ENCODE results near the gene HHLA2.
"Not testable (repeated sequence)": the region's sequence is repeated elsewhere in the genome, so short reads cannot be mapped to it uniquely, and the experiment has no call there.

Gene HHLA2

DNA sequence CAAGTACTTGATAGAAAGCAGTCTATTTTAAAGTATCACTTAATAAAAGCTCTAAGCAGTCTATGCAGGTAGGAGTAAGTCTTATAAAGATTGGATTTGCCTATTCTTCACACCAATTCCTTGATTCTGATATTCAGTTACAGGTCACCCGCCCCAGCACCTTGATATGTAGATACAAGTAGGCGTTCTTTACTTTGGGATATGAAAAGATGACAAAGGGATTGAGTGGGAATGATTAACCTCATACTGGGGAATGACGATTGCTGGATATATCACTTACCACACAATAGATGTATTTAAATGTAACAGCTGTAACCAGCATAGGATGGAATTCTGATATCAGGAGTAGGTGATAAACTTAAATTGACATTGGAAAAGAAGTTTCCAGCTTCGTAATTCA, 47.1 kb downstream of the HHLA2 start:
- DNase-seq, result no peak

DNA sequence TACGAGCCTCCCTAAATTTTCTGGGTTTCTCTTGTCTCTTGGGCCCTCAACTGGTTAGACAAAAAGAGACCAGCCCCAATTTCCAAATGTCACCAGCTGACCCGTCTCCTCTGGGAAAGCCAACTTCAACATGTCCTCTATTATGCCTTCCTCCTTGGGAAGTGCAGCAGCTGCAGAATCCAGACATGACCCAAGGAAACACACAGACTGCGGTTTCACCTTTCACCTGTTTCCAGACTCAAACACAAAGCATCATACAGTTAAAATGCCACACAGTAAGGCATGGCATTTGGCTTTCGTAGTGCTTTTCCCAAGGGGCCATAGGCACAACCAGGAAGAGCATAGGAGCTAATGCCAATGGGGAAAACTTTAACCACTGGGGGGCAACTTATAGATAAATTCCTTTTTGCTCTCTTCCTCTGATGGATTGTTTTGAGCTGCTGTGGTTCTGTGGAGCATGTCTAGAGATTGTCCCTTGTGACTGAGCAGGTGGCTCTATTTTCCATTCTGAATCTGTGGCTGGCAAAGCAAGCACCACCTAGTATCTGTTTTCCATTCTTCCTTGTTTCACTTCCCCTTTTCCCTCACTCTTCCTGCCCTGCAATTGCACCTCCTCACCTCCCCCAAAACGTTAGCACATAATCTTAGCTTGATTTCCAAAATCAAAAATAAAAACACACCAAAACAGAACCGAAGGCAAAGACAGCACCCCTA, 49.3 kb downstream of the HHLA2 start:
- no peak for DNase-seq

DNA sequence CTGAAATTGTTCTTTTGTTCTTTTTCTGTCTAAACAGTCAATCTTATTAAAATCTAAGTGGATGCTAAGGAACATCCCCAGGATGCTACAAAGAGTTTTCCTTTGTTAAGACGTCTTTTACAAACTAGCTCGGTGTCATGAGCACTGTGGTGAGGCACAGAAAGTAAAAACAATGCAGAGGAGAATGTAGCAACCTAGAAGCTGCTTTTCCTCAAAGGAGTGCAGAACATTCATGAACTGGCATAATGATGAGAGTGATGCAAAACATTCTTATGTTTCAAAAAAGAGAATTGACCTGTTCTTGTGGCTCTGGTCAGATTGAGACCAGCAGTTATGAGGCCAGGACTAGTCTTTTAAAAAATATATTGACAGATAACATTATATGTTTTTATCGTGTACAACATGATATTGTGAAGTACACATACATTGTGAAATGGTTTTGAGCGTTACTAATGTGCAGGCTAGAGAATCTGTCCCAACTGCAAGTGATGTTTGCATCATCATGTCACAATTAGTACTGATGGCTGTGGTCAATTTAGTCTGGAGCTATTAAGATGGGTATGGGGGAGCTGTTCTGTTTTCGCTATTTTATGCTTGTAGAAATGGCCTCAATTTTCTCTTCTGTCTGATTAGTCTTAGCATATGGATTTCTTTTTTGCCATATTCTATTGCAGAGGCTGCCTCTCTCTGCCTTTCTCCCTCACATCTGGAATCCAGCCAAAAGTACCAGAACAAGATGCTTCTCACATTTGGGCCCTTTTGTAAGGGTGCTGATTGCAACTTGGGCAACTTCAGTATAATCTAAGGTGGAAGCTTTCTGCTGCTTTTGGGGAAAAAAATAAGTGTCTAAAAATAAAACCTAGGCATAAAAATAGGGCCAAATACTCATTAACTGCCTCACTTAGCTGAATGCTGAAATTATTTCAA, 50.2 kb downstream of the HHLA2 start:
- no peak for DNase-seq

DNA sequence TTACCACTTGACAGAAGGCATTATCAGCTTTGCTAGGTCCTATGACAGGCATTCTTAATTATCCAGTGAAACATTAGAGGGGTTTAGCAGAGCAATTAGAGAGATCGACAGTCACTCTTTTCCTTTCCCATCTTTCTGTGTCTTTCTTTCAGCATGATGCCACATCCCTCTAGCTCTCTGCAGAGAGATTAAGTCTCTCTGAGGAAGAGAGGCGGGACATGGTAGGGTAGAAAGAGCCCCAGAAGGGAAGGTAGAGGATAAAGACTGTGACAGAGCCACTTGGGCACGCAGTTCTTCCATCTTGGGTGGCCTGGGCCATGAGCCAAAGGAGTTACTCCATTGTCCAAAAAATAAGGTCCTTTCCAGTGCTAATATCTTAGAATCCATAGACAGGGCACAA, 55.8 kb downstream of the HHLA2 start:
- DNase-seq, result no peak

DNA sequence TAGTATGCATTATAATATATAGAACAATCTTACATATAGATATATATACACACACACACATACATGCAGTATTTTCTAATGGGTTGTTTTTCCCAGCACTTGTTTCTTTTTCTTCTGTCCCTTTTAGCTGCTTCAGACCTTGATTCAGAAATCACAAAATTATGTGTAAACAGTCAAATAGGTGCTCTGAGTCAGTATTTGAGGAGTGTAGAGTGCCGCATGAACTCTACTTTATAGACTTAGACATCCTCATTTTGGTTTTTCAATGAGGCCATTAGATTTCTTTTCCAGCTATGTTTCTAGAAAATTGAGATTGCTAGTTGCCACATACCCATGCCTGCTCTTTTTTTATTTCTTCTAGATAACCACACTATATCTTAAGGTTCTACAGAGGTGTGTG, 58.2 kb downstream of the HHLA2 start:
- DNase-seq, result no peak

DNA sequence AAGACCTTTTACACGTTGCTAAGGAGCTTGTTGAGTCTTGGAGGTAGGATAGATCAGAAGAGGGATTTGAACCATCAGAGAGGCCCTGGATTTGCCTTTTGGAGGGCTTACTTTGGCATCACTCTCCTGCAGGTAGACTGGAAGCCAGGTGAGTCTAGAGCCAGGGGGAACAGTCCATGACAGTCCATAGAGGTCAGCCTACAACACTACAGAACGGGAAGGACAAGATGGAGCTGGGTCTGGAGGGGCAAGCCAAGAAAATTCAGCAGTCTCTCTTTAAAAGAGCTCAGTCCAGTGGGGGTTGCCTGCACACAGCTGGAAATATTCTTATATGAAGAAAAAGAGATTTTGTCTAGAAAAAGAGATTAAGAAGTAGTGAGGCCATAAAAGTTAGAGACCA, 60.7 kb downstream of the HHLA2 start:
- DNase-seq, result no peak

DNA sequence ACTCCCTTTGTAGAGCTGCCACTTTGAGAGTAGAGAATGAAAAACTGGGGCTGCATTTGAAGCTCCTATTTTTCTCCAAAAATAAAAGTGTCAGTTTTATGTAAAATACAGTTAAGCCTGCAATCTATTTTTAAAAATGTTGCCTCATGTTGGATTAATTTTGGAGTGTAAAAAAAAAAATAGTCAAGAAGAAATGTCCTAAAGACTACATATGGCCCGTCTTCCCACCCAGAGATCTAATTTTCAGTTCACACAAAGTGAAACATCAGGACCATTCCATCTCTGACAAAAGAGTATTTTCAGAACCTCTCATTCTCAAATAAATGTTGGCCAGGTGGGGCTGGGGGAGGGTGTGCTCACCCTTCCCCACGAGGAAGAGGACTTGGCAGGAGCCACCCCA, 62.7 kb downstream of the HHLA2 start:
- DNase-seq, result no peak

DNA sequence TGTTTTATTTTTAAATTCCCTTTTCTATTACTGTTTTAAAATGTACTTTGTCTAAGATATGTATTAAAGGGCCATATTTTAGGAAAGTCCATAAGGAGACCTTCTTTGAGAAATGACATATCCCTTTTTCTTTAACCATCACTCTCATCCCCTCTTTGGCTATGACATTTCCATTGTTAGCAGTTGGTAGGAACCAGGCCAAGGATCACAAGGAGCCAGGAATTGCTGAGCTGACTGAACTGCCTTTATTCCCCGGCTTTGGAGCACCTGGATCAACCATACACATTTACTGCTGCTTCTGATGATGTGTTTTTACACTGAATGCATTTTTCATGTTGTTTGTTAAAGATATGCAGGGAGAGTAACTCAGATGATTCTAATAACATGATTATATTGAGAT, 79.7 kb downstream of the HHLA2 start:
- DNase-seq, result no peak

DNA sequence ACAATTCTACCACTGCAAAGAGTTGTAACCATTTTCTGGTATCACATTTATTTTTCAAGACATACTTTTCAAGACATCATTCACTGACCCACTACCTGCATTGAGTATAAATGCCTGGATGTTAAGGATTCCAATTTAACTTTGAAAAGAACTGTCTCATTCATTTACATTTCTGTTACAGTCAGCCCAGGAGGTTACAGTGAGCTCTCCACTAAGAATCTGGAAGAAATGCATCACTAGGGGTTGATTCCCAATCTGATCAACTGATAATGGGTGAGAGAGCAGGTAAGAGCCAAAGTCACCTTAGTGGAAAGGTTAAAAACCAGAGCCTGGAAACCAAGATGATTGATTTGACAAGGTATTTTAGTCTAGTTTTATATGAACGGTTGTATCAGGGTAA, 81.0 kb downstream of the HHLA2 start:
- DNase-seq, result no peak

DNA sequence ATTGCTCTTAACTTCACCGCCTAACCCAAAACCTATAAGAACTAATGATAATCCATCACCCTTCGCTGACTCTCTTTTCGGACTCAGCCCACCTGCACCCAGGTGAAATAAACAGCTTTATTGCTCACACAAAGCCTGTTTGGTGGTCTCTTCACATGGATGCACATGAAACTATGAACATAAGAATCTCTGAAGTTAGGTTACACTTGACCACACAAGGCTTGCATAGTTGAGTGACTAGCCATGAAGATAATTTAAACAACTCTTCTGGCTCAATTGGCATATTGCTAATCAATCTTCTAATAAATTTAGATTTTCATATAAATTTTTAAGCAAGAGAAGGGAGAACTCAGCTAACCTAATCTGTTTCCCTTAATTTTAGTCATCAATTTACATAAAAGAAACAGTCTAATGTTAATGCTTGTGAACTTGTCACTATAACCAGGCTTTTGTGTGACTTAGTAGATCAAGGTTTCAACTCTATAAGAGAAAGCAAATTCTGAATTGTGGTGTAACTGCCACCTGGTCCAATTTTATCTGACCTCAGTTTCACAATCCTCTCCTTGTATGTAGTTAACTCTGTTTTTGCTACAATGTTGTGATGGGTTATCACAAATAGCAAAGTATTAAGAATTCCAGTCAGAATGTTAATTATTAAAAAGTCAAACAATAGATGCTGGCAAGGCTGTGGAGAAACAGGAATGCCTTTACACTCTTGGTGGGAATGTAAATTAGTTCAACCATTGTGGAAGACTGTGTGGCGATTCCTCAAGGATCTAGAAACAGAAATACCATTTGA, 82.0 kb downstream of the HHLA2 start:
- no peak for DNase-seq

DNA sequence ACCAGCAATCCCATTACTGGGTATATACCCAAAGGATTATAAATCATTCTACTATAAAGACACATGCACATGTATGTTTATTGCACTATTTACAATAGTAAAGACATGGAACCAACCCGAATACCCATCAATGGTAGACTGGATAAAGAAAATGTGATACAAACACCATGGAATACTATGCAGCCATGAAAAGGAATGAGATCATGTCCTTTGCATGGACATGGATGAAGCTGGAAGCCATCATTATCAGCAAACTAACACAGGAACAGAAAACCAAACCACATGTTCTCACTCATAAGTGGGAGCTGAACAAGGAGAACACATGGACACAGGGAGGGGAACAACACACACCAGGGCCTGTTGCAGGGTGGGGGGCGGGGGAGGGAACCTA, 82.6 kb downstream of the HHLA2 start:
- DNase-seq, result not testable (repeated sequence)

DNA sequence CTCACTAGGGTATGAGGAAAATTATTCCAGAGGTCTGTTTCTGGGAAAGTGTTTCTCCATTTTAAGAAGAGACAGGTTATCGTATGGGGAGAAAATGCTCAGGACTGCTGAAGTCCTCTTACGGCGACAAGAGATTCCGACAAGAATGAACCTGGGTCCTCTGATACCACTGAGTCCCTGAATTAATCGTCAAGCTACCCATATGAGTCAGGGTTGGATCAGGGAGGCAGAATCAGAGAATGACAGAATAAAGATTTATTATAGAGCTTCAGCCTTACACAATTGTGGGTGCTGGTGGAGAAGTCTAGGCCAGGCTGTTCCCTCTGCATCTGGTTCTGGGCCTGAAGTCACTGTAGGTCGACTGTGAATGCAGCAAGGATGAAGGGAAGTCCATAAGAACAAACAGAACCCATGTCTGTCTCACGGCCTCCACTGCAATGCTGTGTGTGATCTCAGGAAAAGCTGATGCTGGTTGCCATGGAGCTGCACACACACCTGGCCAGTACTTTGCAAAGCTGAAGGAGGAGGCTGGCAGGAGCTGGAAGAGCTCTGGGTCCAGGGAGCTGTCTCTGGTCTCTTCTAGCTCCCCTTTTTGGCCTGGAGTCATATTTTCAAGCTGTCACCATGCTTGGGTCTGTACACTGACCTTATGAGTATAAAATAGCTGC, 83.9 kb downstream of the HHLA2 start:
- DNase-seq, result peak; percentile 2

DNA sequence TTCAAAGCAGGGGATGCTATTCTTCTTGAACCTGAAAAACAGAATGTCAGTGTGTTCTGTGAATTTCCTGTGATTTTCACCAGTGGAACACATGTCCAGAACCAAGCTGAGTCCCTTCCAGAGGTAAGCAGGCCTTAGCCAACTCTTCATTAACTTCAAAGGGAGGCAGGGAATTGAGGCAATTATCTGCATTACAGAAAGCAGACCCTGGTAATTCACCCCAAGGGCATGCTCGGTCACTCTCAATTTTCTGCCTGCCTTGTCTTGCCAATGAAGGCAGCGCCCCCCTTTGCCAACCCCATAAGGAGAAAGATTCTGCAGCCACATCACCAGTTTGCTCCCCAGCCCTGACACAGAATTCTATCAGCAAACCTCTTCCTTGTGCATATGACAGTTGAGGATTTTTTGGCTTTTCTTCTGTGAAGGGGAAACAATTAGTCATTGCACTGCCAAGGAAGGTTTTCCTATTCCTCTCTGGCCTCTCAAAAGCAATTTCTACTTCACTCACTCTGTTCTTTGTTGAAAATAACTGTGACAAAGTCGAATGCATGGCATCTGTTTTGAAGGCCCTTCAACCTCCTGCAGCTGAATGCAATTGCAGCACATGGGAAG, 85.3 kb downstream of the HHLA2 start:
- no peak for DNase-seq

DNA sequence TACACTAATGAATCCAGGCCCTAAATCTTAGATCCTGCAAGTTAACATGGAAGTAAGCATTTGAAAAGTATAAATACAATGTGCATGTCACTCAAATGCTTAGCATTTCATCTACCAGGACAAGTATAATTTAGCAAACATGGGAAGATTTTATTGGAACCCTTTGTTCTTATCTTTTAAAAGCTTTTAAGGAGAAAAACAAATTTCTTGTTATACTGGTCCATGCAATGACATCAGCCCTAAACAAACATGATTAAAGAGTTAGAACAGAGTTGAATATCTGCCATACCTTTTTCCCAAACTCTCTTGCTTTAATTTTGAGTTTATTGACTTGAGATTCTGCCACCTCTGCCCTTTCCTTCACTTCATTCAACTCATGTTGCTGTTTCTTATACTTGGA, 87.0 kb downstream of the HHLA2 start:
- DNase-seq, result no peak

DNA sequence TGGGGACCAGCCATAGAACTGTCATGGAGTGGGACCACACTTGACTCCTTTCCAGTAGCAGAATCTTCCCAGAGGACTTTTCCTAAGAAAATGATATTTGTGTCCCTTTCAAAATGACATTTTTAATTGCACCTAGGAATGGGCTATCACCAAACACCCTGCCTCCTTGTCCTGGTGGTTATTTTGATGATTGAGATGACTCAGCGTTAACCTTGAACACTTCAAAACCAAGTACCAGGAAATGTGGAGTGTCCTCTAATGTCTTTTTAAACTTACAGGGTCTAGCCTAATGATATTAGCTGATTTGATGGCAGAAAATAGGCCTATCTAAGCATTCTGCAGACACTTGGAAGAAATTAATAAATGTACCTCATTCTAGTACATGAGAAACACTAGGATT, 90.7 kb downstream of the HHLA2 start:
- no peak for DNase-seq

DNA sequence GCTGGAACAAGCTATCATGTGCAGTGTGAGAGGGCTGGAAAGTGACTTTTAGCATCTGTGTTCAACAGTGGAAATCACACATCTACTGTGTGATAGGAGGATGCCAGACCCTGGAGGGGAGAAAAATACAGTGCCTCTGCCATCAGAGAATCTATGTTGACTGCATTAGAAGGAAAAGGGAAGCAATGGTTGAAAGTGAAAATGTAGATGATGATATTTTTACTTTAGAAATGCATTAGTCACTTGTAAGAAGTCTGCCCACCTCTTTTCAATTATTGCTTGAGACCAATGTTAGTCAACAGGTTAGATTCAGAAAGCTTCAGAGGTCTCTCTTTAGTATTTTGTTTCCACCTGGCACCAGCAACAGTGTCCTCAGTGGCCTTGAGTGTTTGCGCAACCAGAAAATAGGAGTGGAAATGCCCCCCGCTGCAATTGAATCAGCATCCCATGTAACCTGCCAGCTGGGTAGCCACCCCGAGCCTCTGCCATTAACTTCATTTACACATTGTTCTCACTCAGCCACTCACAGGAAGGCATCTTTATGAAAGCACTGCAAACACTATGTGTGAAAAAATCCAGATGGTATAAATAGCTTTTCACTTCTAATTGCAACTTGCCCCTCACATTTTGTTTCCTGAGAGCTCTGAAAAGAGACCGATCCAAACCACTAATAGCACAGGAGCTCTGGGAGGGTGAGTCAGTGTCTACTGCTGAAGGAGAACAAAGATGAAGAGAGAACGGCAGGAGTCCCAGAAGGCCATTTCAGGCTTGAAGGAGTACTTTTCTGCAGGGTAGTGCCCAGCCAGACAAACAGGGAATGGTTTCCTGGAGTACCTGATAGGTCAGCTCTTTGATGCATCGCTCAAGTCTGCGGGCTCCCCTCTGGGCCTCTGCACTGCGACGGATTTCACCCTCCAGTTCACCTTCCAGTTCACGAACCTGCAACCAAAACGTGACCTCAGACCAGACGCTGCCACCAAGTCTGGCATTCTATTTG, 92.1 kb downstream of the HHLA2 start:
- DNase-seq, result no peak

DNA sequence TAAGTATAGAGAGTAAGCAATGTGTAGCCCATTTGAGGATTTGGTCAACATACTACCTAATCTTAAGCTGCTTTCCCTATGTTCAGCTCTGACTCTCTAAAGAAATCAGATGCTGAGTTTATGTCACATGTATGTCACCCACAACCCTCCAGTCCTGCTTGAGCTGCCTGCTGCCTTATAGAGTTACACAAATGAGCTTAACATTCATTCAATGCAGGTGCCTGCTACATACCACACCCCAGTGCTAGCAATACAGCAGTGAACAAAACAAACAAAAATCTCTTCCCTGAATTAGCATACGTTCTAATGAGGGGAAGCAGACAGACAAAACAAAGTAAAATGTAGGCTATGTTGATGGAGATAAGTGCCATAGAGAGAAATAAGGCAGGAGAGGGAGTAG, 93.0 kb downstream of the HHLA2 start:
- DNase-seq, result no peak

DNA sequence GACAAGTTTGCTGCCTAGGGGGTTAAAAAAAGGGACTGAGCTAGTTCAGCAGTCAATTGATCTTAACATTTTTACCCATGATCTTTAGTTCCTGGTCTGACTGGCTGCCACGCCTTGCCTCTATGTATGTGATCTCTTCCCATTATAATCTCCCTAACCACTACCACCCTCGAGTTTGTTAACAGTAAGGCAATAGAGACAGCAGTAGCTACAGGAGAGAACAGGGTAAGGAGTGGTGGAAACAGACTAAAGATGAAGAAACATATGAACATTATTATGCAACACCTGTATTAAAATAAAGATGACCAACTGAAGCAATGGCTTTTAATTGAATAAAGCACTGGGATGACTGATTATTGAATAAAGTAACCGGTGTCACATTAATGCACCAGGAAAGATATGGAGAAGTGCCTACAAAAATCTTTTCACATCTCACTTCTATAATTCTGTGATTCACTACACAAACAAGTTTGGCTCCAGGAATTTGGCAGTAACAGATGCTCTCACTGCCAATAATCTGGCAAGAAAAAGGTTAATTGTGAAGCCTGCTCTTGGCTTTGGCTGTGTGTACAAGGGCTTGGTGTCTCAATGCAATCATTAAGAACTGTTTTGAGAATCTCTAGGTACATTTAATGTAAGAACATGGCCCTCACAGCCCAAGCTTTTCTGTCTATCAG, 95.7 kb downstream of the HHLA2 start:
- no peak for DNase-seq

DNA sequence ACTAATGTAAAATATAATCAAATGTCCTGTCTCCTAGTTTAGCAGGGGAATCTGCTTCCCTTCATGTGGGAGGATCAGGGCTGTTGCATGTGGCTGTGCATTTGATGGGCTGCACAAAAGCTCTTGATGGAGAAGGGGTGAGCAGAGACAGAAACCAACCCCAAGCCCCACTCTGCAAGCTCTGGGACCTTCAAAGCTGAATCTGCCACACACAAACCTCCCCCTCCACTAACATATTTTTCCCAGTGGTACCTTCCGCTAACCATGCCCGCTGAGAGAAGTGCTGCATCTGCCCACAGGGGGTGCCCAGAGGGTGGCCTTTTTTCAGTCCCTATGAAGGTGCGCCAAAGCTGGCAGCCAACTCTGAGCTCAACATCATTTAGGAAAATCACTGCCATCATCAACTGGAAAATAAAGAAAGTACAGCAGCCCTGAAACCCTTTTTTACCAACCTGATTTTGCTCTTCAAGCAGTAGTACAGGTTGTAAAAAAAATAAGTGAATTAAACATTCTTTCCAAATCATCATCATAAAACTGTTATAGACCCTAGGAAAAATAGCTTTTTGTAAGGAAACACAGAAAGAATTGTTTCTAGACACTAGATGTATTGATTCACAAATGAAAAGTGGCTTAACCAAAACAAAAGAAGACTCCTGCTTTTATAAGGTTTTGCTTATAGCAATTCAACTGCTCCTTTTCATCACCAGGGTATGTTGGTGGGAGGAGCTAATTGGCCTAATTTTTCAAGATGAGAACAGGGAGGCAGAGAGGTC, 97.0 kb downstream of the HHLA2 start:
- DNase-seq, result no peak

DNA sequence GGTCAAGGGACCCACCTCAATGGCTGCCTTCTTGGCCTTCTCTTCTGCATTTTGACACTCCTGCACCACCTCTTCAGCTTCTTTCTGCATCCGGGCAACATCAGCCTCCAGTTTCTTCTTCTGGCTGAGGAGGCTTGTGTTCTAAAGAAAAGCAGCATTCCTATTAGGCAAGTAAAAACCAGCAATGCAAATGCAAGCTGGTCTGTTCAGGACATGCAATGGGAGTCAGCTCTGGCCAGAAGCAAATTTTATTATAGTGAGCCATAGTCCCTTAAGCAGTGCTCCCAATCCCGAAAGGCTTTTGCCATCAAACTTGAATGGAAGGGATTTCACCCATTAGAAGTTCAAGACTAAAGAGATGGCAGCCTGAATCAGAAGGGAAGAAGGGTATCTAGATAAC, 97.7 kb downstream of the HHLA2 start:
- no peak for DNase-seq
